ENCODE results near the gene CDK17.
A peak's percentile ranks its signal among the peaks of the same experiment; 100 is the strongest.
"Not testable (repeated sequence)": the region's sequence is repeated elsewhere in the genome, so short reads cannot be mapped to it uniquely, and the experiment has no call there.

CDK17 gene

DNA sequence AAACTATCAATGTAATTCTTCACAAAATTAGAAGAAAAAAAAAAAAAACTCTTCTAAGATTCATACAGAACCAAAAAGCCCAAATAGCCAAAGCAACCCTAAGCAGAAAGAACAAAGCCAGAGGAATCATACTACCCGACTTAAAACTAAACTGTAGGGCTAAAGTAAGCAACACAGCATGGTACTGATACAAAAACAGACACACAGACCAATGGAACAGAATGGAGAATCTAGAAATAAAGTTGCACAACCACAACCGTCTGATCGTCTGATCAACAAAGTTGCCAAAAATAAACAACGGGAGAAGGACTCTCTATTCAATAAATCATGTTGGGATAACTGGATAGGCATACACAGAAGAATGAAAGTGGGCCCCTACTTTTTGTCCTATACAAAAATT is 16.9 kb downstream of the CDK17 start:
- WGBS (ENCODE audit: extremely low coverage, insufficient coverage, low lambda C conversion rate): no CpG with 5 or more reads among the region's 4 CpGs
- Histone ChIP-seq H4K5ac (ENCODE audit: low read length) (no peak overlapping the region), H3K4me1 (ENCODE audit: control insufficient read depth, low read depth, low read length) (no peaks in the 10 kb centered on the region)

DNA sequence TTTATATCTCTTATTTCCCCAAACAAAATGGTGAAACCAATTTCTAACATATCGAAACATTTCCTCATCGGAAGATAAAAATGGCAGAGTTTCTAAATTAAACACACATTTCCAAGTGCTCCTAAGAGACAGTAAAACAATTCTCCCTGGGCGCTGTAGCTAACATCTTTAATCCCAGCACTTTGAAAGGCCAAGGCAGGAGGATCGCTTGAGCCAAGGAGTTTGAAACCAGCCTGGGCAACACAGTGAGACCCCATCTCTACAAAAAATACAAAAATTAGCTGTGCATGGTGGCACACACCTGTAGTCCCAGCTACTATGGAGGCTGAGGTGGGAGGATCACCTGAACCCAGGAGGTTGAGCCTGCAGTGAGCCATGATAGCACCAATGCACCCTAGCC is 20.5 kb downstream of the CDK17 start:
- peaks cover 39% of the 10 kb centered on the region for H3K79me2 ChIP-seq (ENCODE audit: control insufficient read depth, insufficient read depth, low read length)
- H3K4me3 ChIP-seq (ENCODE audit: low read length); H4K5ac ChIP-seq (ENCODE audit: low read length); H3K23ac ChIP-seq (ENCODE audit: low read length); H3K18ac ChIP-seq (ENCODE audit: low read length); H3K36me3 ChIP-seq (ENCODE audit: control insufficient read depth, insufficient read depth, low read length); H2BK120ac ChIP-seq (ENCODE audit: low read depth, low read length); H4K8ac ChIP-seq (ENCODE audit: low read depth, low read length); H3K56ac ChIP-seq (ENCODE audit: low read length); DNase-seq; H3K4me2 ChIP-seq (ENCODE audit: low read length); H3K4me1 ChIP-seq (ENCODE audit: control insufficient read depth, low read depth, low read length); H3K27me3 ChIP-seq (ENCODE audit: insufficient read depth, low read length, poor library complexity); H2BK15ac ChIP-seq (replicated peaks; ENCODE audit: low read depth); H2AK5ac ChIP-seq (ENCODE audit: low read length); H3K27ac ChIP-seq (ENCODE audit: low read depth, low read length); H3K9ac ChIP-seq (ENCODE audit: low read length); H3K4ac ChIP-seq (ENCODE audit: low read depth, low read length); H2BK5ac ChIP-seq (ENCODE audit: low read length): not testable (repeated sequence)
- 100% methylated on average over 2 of the region's 4 CpGs for WGBS (ENCODE audit: extremely low coverage, insufficient coverage, low lambda C conversion rate)
- peaks cover 12% of the 10 kb centered on the region for H3K79me1 ChIP-seq (ENCODE audit: low read length)

More for the DNA sequence above, 16.9 kb downstream of the CDK17 start:
- Histone ChIP-seq H3K56ac (ENCODE audit: low read length) (no peak overlapping the region), H3K79me1 (ENCODE audit: low read length) (peaks cover 13% of the 10 kb centered on the region), H2BK120ac (ENCODE audit: low read depth, low read length) (no peak overlapping the region), H3K79me2 (ENCODE audit: control insufficient read depth, insufficient read depth, low read length) (peaks cover 47% of the 10 kb centered on the region), H2BK15ac (replicated peaks; ENCODE audit: low read depth) (no peak overlapping the region), H3K36me3 (ENCODE audit: control insufficient read depth, insufficient read depth, low read length) (no peaks in the 10 kb centered on the region), H3K4me3 (ENCODE audit: low read length) (no peak overlapping the region), H3K4ac (ENCODE audit: low read depth, low read length) (no peak overlapping the region), H3K9ac (ENCODE audit: low read length) (no peak overlapping the region), H2BK5ac (ENCODE audit: low read length) (no peak overlapping the region), H3K27me3 (ENCODE audit: insufficient read depth, low read length, poor library complexity) (no peaks in the 10 kb centered on the region), H3K23ac (ENCODE audit: low read length) (no peak overlapping the region), H3K27ac (ENCODE audit: low read depth, low read length) (no peak overlapping the region), H3K4me2 (ENCODE audit: low read length) (no peak overlapping the region), H3K18ac (ENCODE audit: low read length) (no peak overlapping the region), H2AK5ac (ENCODE audit: low read length) (no peak overlapping the region), H4K8ac (ENCODE audit: low read depth, low read length) (no peak overlapping the region)
- DNase-seq: no peak

DNA sequence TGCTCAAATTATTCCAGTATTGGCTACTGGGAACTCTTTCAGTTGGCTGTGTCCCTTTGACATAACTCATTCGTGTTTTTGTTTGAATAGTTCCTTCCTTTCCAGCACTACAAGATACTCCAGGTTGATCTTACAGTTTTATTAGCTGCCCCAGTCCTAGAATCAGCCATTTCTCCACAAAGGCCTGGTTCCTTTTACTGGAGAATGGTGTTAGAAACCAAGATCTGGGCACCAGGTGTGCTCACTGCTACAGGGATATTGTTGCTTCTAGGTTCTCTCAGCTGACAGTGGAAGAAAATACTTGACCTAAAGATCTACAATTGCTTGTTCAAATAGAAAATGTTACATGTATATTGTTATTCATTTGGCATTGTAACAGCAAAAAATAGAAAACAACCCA is 21.9 kb downstream of the CDK17 start:
- no peak overlapping the region for H3K4me2 ChIP-seq (ENCODE audit: low read length)
- no peak overlapping the region for H3K18ac ChIP-seq (ENCODE audit: low read length)
- H3K27ac ChIP-seq (ENCODE audit: low read depth, low read length): no peak overlapping the region
- no peak overlapping the region for H2AK5ac ChIP-seq (ENCODE audit: low read length)
- no CpG with 5 or more reads among the region's 1 CpG for WGBS (ENCODE audit: extremely low coverage, insufficient coverage, low lambda C conversion rate)
- no peak for DNase-seq
- H3K4me1 ChIP-seq (ENCODE audit: control insufficient read depth, low read depth, low read length): peaks cover 4% of the 10 kb centered on the region
- H3K27me3 ChIP-seq (ENCODE audit: insufficient read depth, low read length, poor library complexity): no peaks in the 10 kb centered on the region
- peaks cover 39% of the 10 kb centered on the region for H3K79me2 ChIP-seq (ENCODE audit: control insufficient read depth, insufficient read depth, low read length)
- H3K4ac ChIP-seq (ENCODE audit: low read depth, low read length): no peak overlapping the region
- H4K5ac ChIP-seq (ENCODE audit: low read length): no peak overlapping the region
- H3K36me3 ChIP-seq (ENCODE audit: control insufficient read depth, insufficient read depth, low read length): no peaks in the 10 kb centered on the region
- no peak overlapping the region for H3K56ac ChIP-seq (ENCODE audit: low read length)
- H2BK5ac ChIP-seq (ENCODE audit: low read length): no peak overlapping the region
- H3K23ac ChIP-seq (ENCODE audit: low read length): no peak overlapping the region
- no peak overlapping the region for H3K4me3 ChIP-seq (ENCODE audit: low read length)
- H3K9ac ChIP-seq (ENCODE audit: low read length): no peak overlapping the region
- H2BK15ac ChIP-seq (replicated peaks; ENCODE audit: low read depth): no peak overlapping the region
- H2BK120ac ChIP-seq (ENCODE audit: low read depth, low read length): no peak overlapping the region
- peaks cover 10% of the 10 kb centered on the region for H3K79me1 ChIP-seq (ENCODE audit: low read length)
- H4K8ac ChIP-seq (ENCODE audit: low read depth, low read length): no peak overlapping the region

DNA sequence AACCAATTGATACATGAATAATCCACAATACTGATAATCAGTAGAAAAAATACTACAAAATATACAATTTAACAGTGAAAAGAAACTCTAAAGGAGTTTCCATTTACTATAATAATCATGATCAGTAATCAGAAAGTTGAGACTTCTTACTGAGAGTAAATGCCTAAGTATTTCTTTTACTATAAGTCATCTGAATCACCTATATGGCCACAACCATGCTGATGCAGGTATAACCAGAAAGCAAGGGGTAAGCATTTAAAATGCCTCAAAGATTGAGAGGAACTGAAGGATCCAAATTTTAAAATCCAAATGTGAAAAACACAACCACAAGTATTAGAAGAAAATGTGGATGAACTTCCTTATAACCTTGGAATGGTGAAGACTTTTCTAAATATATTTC is 23.4 kb downstream of the CDK17 start:
- DNase-seq: no peak
- Histone ChIP-seq H3K56ac (ENCODE audit: low read length) (no peak overlapping the region), H2BK5ac (ENCODE audit: low read length) (no peak overlapping the region), H3K79me2 (ENCODE audit: control insufficient read depth, insufficient read depth, low read length) (peaks cover 34% of the 10 kb centered on the region), H2AK5ac (ENCODE audit: low read length) (no peak overlapping the region), H2BK120ac (ENCODE audit: low read depth, low read length) (no peak overlapping the region), H3K4ac (ENCODE audit: low read depth, low read length) (no peak overlapping the region), H3K4me3 (ENCODE audit: low read length) (no peak overlapping the region), H3K23ac (ENCODE audit: low read length) (no peak overlapping the region), H4K5ac (ENCODE audit: low read length) (no peak overlapping the region), H3K36me3 (ENCODE audit: control insufficient read depth, insufficient read depth, low read length) (no peaks in the 10 kb centered on the region), H3K9ac (ENCODE audit: low read length) (no peak overlapping the region), H3K27me3 (ENCODE audit: insufficient read depth, low read length, poor library complexity) (no peaks in the 10 kb centered on the region), H4K8ac (ENCODE audit: low read depth, low read length) (no peak overlapping the region), H3K4me1 (ENCODE audit: control insufficient read depth, low read depth, low read length) (peaks cover 4% of the 10 kb centered on the region), H3K4me2 (ENCODE audit: low read length) (no peak overlapping the region), H3K27ac (ENCODE audit: low read depth, low read length) (no peak overlapping the region), H3K79me1 (ENCODE audit: low read length) (peaks cover 10% of the 10 kb centered on the region), H2BK15ac (replicated peaks; ENCODE audit: low read depth) (no peak overlapping the region), H3K18ac (ENCODE audit: low read length) (no peak overlapping the region)

DNA sequence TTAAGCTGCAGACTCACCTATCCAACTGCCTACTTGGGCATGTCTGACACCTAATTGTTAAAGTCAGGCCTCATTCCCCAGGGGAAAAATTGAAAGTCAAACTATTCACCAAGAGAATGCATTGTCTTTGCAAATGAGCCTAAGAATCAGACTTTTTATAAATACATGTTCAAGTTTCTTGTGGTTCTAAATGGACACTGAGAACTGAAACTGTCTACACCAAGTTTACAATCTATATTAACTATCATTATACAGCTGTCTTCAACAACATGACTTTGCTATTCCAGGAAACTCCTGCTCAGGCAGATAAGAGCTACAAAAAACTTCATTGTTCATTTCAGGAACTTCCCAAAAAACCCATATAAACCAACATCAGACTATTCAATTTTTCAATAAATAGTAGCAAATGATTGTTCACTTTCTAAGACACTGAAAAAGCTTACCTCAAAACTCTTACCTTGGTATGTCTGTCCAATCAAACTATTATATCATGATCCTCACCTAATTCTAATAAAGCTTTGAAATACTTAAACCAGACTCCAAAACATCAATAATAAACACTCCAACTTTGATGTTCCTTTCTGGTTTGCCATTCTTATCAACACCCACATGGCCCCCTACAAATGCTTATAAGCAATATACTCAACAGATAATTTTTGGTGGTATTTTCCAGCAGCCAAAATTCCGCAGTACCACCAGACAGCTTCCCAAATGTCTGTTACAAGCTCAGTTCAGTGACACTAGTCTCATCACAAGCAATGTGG is 24.2 kb downstream of the CDK17 start:
- Histone ChIP-seq H2BK120ac (ENCODE audit: low read depth, low read length) (no peak overlapping the region), H3K18ac (ENCODE audit: low read length) (no peak overlapping the region), H4K8ac (ENCODE audit: low read depth, low read length) (no peak overlapping the region), H3K4ac (ENCODE audit: low read depth, low read length) (no peak overlapping the region), H3K4me3 (ENCODE audit: low read length) (no peak overlapping the region), H2BK5ac (ENCODE audit: low read length) (no peak overlapping the region), H4K5ac (ENCODE audit: low read length) (no peak overlapping the region), H3K36me3 (ENCODE audit: control insufficient read depth, insufficient read depth, low read length) (no peaks in the 10 kb centered on the region), H3K9ac (ENCODE audit: low read length) (no peak overlapping the region), H2BK15ac (replicated peaks; ENCODE audit: low read depth) (peak overlapping the region; percentile 36), H3K79me1 (ENCODE audit: low read length) (peaks cover 10% of the 10 kb centered on the region), H3K4me1 (ENCODE audit: control insufficient read depth, low read depth, low read length) (peaks cover 4% of the 10 kb centered on the region), H3K56ac (ENCODE audit: low read length) (no peak overlapping the region), H3K4me2 (ENCODE audit: low read length) (no peak overlapping the region), H3K79me2 (ENCODE audit: control insufficient read depth, insufficient read depth, low read length) (peaks cover 35% of the 10 kb centered on the region), H3K23ac (ENCODE audit: low read length) (no peak overlapping the region), H3K27me3 (ENCODE audit: insufficient read depth, low read length, poor library complexity) (no peaks in the 10 kb centered on the region), H3K27ac (ENCODE audit: low read depth, low read length) (no peak overlapping the region), H2AK5ac (ENCODE audit: low read length) (no peak overlapping the region)
- DNase-seq: peak; percentile 43
- no CpG with 5 or more reads among the region's 1 CpG for WGBS (ENCODE audit: extremely low coverage, insufficient coverage, low lambda C conversion rate)

- Histone ChIP-seq H3K9ac (ENCODE audit: low read length) (no peak overlapping the region), H2AK5ac (ENCODE audit: low read length) (no peak overlapping the region), H3K4me2 (ENCODE audit: low read length) (no peak overlapping the region), H3K4me3 (ENCODE audit: low read length) (no peak overlapping the region), H3K23ac (ENCODE audit: low read length) (no peak overlapping the region), H3K56ac (ENCODE audit: low read length) (no peak overlapping the region), H3K36me3 (ENCODE audit: control insufficient read depth, insufficient read depth, low read length) (no peaks in the 10 kb centered on the region), H3K79me2 (ENCODE audit: control insufficient read depth, insufficient read depth, low read length) (peaks cover 30% of the 10 kb centered on the region), H2BK5ac (ENCODE audit: low read length) (no peak overlapping the region), H3K79me1 (ENCODE audit: low read length) (peaks cover 10% of the 10 kb centered on the region), H4K5ac (ENCODE audit: low read length) (no peak overlapping the region), H2BK15ac (replicated peaks; ENCODE audit: low read depth) (no peak overlapping the region), H3K27me3 (ENCODE audit: insufficient read depth, low read length, poor library complexity) (no peaks in the 10 kb centered on the region), H3K4ac (ENCODE audit: low read depth, low read length) (no peak overlapping the region), H3K4me1 (ENCODE audit: control insufficient read depth, low read depth, low read length) (peaks cover 4% of the 10 kb centered on the region), H3K18ac (ENCODE audit: low read length) (peak overlapping the region; percentile 80), H4K8ac (ENCODE audit: low read depth, low read length) (no peak overlapping the region), H3K27ac (ENCODE audit: low read depth, low read length) (no peak overlapping the region), H2BK120ac (ENCODE audit: low read depth, low read length) (no peak overlapping the region)
- DNase-seq: no peak
Measured at GRCh38 chr12:96375170-96375569, 25.1 kb downstream of the CDK17 start.

Data from mesendoderm (in vitro differentiated cells).